D721Med (cell line): ENCODE data around the gene MAP3K15.

Source experiments
- DNase-seq: peaks from one replicate; pipeline ENCODE4 v3.0.0; 2011; ENCODE audit warnings: low spot score; ENCODE audit not compliant: insufficient read length
- FAIRE-seq: peaks from 2 replicates; lab custom pipeline; 2011; peaks lifted over from hg19 to GRCh38; lab: Jason Lieb, UNC
- CTCF ChIP-seq: IDR thresholded peaks from 2 replicates; pipeline ENCODE4 v1.5.1; 2012; ENCODE audit warnings: mild to moderate bottlenecking, control low read depth; ENCODE audit not compliant: insufficient read depth; ENCODE audit errors: missing control alignments

Gene MAP3K15

GRCh38 chrX:19372547-19373331, 142.6 kb downstream of the MAP3K15 start:
- no peak for TF ChIP-seq CTCF
- DNase-seq (no peak), FAIRE-seq (no peak)

GRCh38 chrX:19372170-19372546, 143.2 kb downstream of the MAP3K15 start:
- no peak for FAIRE-seq

GRCh38 chrX:19370061-19370460, 145.2 kb downstream of the MAP3K15 start:
- DNase-seq (no peak), FAIRE-seq (no peak)

More at GRCh38 chrX:19372170-19372546, 143.2 kb downstream of the MAP3K15 start:
- TF ChIP-seq CTCF, result peak; percentile 63
- peak; percentile 64 for DNase-seq

GRCh38 chrX:19368576-19368975, 146.7 kb downstream of the MAP3K15 start:
- FAIRE-seq (no peak), DNase-seq (no peak)
- TF ChIP-seq CTCF, result no peak

More at GRCh38 chrX:19370061-19370460, 145.2 kb downstream of the MAP3K15 start:
- no peak for TF ChIP-seq CTCF

- DNase-seq (no peak), FAIRE-seq (no peak)
- no peak for TF ChIP-seq CTCF
Measured at GRCh38 chrX:19361701-19362100, 153.6 kb downstream of the MAP3K15 start.

- TF ChIP-seq CTCF, result no peak
- no peak for FAIRE-seq
- DNase-seq, result no peak
Measured at GRCh38 chrX:19360903-19361302, 154.4 kb downstream of the MAP3K15 start.

GRCh38 chrX:19358521-19358920, 156.8 kb downstream of the MAP3K15 start:
- TF ChIP-seq CTCF, result no peak
- DNase-seq (no peak), FAIRE-seq (peak; percentile 81)
